ENCODE measurements around the gene CACNA1A.
"Not testable (repeated sequence)": the region's sequence is repeated elsewhere in the genome, so short reads cannot be mapped to it uniquely, and the experiment has no call there.

The CACNA1A gene

DNA sequence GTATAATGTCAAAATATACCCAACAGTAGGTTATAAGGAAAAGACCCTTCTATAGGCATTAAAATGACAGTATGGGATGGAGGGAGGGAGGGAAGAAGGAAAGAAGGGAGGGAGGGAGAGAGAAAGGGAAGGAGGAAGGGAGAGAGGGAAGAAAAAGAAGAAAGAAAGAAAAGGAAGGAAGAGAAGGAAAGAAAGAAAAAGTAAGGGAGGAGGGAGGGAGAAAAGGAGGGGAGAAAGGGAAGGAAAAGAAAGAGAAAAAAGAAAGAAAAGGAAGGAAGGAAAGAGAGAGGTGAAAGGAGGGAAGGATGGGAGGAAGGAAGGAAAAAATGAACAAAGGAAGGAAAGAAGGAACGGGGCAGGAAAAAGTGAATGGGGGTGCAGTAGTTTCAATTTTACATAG lies 35.3 kb upstream of the CACNA1A start:
- DNase-seq (ENCODE audit: extremely low spot score), result no peak
- ChIA-PET POLR2A (no interaction called here), CTCF (no interaction called here)
- no peak for TF ChIP-seq ARNT (IDR thresholded peaks at IDR 0.05)
- TF ChIP-seq FOXA1 (IDR thresholded peaks at IDR 0.05), result no peak
- TF ChIP-seq FOXM1 (IDR thresholded peaks at IDR 0.05; ENCODE audit: borderline replicate concordance), result no peak
- TF ChIP-seq CTBP1 (IDR thresholded peaks at IDR 0.05; ENCODE audit: borderline replicate concordance), result no peak
- TF ChIP-seq ZNF384 (IDR thresholded peaks at IDR 0.05), result no peak
- no peak for TF ChIP-seq ELF4 (IDR thresholded peaks at IDR 0.05)
- TF ChIP-seq FOXK2 (IDR thresholded peaks at IDR 0.05), result no peak
- TF ChIP-seq BHLHE40 (IDR thresholded peaks at IDR 0.05; ENCODE audit: borderline replicate concordance), result no peak
- no peak for TF ChIP-seq L3MBTL2 (conservative IDR thresholded peaks at IDR 0.05)

DNA sequence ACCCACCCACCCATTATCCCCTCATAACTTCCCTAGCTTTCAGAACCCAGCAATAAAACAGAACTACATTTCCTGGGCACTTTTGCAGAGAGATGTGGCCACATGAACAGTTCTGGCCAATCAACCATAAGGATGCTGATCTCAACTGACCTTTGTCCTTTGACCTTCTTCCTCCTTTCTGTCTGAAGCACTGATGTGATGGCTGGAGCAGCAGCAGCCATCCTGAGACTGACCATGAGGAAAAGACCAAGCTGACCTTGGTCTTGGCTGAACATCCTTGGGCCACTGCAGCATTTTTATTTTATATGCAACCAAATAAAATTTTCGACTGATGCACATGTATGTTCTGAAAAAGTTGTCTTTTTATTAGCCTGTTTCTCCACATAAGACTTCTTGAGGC lies 33.1 kb upstream of the CACNA1A start:
- TF ChIP-seq L3MBTL2 (conservative IDR thresholded peaks at IDR 0.05) (no peak), CTBP1 (IDR thresholded peaks at IDR 0.05; ENCODE audit: borderline replicate concordance) (no peak), NFRKB (IDR thresholded peaks at IDR 0.05) (no peak), ARNT (IDR thresholded peaks at IDR 0.05) (no peak), SUZ12 (IDR thresholded peaks at IDR 0.05) (no peak), ZNF384 (IDR thresholded peaks at IDR 0.05) (no peak), TARDBP (IDR thresholded peaks at IDR 0.05) (no peak), ELF4 (IDR thresholded peaks at IDR 0.05) (no peak)
- TF ChIP-seq, protein P1, sequence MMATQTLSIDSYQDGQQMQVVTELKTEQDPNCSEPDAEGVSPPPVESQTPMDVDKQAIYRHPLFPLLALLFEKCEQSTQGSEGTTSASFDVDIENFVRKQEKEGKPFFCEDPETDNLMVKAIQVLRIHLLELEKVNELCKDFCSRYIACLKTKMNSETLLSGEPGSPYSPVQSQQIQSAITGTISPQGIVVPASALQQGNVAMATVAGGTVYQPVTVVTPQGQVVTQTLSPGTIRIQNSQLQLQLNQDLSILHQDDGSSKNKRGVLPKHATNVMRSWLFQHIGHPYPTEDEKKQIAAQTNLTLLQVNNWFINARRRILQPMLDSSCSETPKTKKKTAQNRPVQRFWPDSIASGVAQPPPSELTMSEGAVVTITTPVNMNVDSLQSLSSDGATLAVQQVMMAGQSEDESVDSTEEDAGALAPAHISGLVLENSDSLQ (IDR thresholded peaks at IDR 0.05), result no peak
- POLR2A ChIA-PET, result no interaction called here
- DNase-seq (ENCODE audit: extremely low spot score), result no peak
- CTCF ChIA-PET, result interaction anchor here (0.9 kb wide), 1 partner anchor 8 kb away, joined by 4 read pairs; no protein-coding TSS in a partner anchor

DNA sequence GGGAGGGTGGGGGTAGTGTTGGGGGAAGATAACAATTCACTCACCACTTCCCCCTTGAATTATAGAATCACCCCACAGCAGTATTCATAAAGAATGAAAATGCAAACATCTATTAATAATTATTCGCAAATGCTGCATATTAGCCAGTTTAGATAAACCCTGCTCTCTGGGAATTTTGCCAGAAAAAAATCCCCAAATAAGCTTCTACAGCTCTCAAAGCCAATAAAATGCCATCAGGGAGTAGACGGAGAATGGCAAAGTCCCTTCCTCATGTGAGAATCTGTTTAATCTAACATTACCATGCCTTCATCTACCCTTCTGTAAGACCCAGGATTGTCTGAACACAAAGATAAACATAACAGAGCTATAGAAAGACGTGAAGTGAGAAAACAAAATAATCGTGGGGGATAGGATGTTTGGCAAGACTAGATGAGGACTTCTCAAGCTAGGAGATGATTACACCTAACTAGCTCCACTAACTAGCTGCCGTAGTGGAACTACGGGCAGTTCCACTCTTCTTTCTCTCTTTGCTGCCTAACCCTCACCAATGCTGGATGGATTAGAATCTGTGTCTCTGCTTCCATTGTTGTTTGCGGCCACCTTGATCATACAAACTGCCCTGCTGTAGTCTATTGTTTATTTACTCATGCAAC lies 32.4 kb upstream of the CACNA1A start:
- DNase-seq (ENCODE audit: extremely low spot score), result no peak
- CTCF ChIA-PET, result interaction anchor here (0.7 to 0.9 kb wide), 2 partner anchors 9 to 156 kb away, joined by 3 to 4 read pairs; no protein-coding TSS in a partner anchor

DNA sequence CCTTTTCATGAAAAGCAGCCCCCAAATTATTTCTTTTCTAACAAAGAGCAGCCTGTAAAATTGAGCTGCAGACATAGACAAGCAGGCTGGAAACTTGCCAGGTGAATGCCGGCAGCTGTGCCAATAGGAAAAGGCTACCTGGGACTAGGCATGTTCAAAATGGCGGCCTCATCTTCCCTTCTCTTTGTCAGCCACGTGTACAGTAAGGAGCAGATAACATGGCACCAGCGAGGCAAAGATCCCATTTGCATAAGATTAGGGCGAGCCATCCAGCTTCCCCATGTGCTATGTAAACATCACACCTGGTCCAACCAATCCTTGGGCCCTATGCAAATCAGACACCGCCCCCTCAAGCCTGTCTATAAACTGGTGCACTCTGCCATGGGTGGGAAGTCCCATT lies 31.2 kb upstream of the CACNA1A start:
- TF ChIP-seq, protein P1 (IDR thresholded peaks at IDR 0.05), result no peak
- no peak for TF ChIP-seq TARDBP (IDR thresholded peaks at IDR 0.05)
- no peak for TF ChIP-seq ARNT (IDR thresholded peaks at IDR 0.05)
- TF ChIP-seq FOXK2 (IDR thresholded peaks at IDR 0.05), result no peak
- TF ChIP-seq LEF1 (IDR thresholded peaks at IDR 0.05; ENCODE audit: borderline replicate concordance), result no peak
- TF ChIP-seq L3MBTL2 (conservative IDR thresholded peaks at IDR 0.05), result no peak
- no peak for TF ChIP-seq BHLHE40 (IDR thresholded peaks at IDR 0.05; ENCODE audit: borderline replicate concordance)
- no peak for TF ChIP-seq SUZ12 (IDR thresholded peaks at IDR 0.05)
- no peak for TF ChIP-seq ELF4 (IDR thresholded peaks at IDR 0.05)
- TF ChIP-seq FOXA1 (IDR thresholded peaks at IDR 0.05), result no peak
- ChIA-PET CTCF (interaction anchor here (0.6 kb wide), 1 partner anchor 33 kb away, joined by 3 read pairs; no protein-coding TSS in a partner anchor), POLR2A (no interaction called here)
- DNase-seq (ENCODE audit: extremely low spot score), result no peak

More for the DNA sequence above, 32.4 kb upstream of the CACNA1A start:
- no peak for TF ChIP-seq BHLHE40 (IDR thresholded peaks at IDR 0.05; ENCODE audit: borderline replicate concordance)
- no peak for TF ChIP-seq ZNF384 (IDR thresholded peaks at IDR 0.05)
- no peak for TF ChIP-seq SUZ12 (IDR thresholded peaks at IDR 0.05)
- no peak for TF ChIP-seq HDGF (IDR thresholded peaks at IDR 0.05; ENCODE audit: borderline replicate concordance)
- TF ChIP-seq FOXM1 (IDR thresholded peaks at IDR 0.05; ENCODE audit: borderline replicate concordance), result no peak
- TF ChIP-seq ELF4 (IDR thresholded peaks at IDR 0.05), result no peak
- no peak for TF ChIP-seq FOXK2 (IDR thresholded peaks at IDR 0.05)
- no peak for TF ChIP-seq FOXA1 (IDR thresholded peaks at IDR 0.05)
- TF ChIP-seq CTBP1 (IDR thresholded peaks at IDR 0.05; ENCODE audit: borderline replicate concordance), result no peak
- TF ChIP-seq, protein P1 (IDR thresholded peaks at IDR 0.05), result no peak
- no peak for TF ChIP-seq TARDBP (IDR thresholded peaks at IDR 0.05)
- no peak for TF ChIP-seq LEF1 (IDR thresholded peaks at IDR 0.05; ENCODE audit: borderline replicate concordance)
- TF ChIP-seq ARNT (IDR thresholded peaks at IDR 0.05), result no peak
- no peak for TF ChIP-seq SP1 (IDR thresholded peaks at IDR 0.05)
- no peak for TF ChIP-seq L3MBTL2 (conservative IDR thresholded peaks at IDR 0.05)
- POLR2A ChIA-PET, result no interaction called here

DNA sequence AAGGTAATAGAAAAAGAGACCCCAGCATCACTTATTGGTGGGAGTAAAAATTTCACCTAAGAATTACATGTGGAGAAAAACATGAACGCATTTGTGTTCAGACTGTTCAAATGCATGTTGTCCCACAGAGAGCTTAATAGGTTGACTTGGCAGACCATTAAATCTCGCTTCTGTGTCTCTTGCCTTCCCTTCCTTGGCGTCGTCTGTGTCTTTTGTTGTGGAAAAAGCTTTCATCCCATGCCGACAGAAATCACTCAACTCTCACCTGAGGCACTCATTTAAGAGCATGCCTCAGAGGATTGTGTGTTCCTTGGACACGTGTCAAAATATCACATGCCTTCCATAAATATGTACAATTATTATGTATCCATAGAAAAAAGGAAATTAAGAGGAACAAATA lies 24.4 kb upstream of the CACNA1A start:
- TF ChIP-seq, protein P1 (IDR thresholded peaks at IDR 0.05), result no peak
- no peak for TF ChIP-seq BHLHE40 (IDR thresholded peaks at IDR 0.05; ENCODE audit: borderline replicate concordance)
- TF ChIP-seq FOXK2 (IDR thresholded peaks at IDR 0.05), result no peak
- TF ChIP-seq CTBP1 (IDR thresholded peaks at IDR 0.05; ENCODE audit: borderline replicate concordance), result no peak
- no peak for TF ChIP-seq HDGF (IDR thresholded peaks at IDR 0.05; ENCODE audit: borderline replicate concordance)
- no peak for TF ChIP-seq FOXA1 (IDR thresholded peaks at IDR 0.05)
- TF ChIP-seq SUZ12 (IDR thresholded peaks at IDR 0.05), result no peak
- TF ChIP-seq NFRKB (IDR thresholded peaks at IDR 0.05), result no peak
- TF ChIP-seq LEF1 (IDR thresholded peaks at IDR 0.05; ENCODE audit: borderline replicate concordance), result no peak
- CTCF ChIA-PET, result no interaction called here
- DNase-seq (ENCODE audit: extremely low spot score), result no peak
- POLR2A ChIA-PET, result no interaction called here

DNA sequence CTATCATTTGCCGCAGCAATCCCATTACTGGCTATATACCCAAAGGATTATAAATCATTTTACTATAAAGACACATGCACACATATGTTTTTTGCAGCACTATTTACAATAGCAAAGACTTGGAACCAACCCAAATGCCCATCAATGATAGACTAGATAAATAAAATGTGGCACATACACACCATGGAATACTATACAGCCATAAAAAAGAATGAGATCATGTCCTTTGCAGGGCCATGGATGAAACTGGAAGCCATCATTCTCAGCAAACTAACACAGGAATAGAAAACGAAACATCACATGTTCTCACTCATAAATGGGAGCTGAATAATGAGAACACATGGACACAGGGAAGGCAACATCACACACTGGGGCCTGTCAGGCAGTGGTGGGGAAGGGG lies 23.4 kb upstream of the CACNA1A start:
- CTCF ChIA-PET; DNase-seq (ENCODE audit: extremely low spot score); POLR2A ChIA-PET: not testable (repeated sequence)
